Lower lobe of right lung (tissue), 2 donors: ENCODE results near the gene ELP5. TPM values are rescaled to one million over a fixed set of nuclear protein-coding genes. Genes with fewer than 3 reads are reported as not detected.
A peak's percentile ranks its signal among the peaks of the same experiment; 100 is the strongest.

Experiments used
- ATAC-seq, 2 donors: fragments of 200-7000 bp; cut with Tn5 transposase; one replicate each; pipeline ENCODE4 v1.9.1; 2020 to 2022; ENCODE audit warnings: mild to moderate bottlenecking in 2 of 2, moderate library complexity in 2 of 2
- DNase-seq: peaks from one replicate; pipeline ENCODE4 v3.0.0-alpha.2; 2020
- H3K27ac ChIP-seq: fragments of 200-600 bp; one replicate; pipeline ENCODE4 v1.8.0; 2022
- H3K27me3 ChIP-seq: fragments of 200-600 bp; one replicate; pipeline ENCODE4 v1.8.0; 2022; ENCODE audit warnings: low read depth
- H3K36me3 ChIP-seq: fragments of 200-600 bp; one replicate; pipeline ENCODE4 v1.8.0; 2022; ENCODE audit warnings: mild to moderate bottlenecking
- H3K4me1 ChIP-seq: fragments of 200-600 bp; one replicate; pipeline ENCODE4 v1.8.0; 2022
- H3K4me3 ChIP-seq: fragments of 200-600 bp; one replicate; pipeline ENCODE4 v1.8.0; 2022; ENCODE audit warnings: mild to moderate bottlenecking
- H3K9me3 ChIP-seq: fragments of 200-600 bp; one replicate; pipeline ENCODE4 v1.8.0; 2022
- CTCF ChIP-seq: fragments of 200-600 bp; IDR thresholded peaks from one replicate; pipeline ENCODE4 v1.8.0; 2022; ENCODE audit warnings: antibody characterized with exemption, mild to moderate bottlenecking
- intact Hi-C: fragments of 100-400 bp; cut with DNase I; formaldehyde crosslinking; loops from one replicate; pipeline ENCODE4 v1.11.0; 2022
- total RNA-seq: library from RNA; stranded (reverse); fragmentation: NEBNext Ultra II Directional; extraction: Animal tissue kit (Norgen Biotek cat#: 25700); gene quantifications from one replicate; pipeline ENCODE4 v1.2.1, GENCODE V29; 2021
- donor health status: DM: no; HTN: yes; CAD: no; lungs with severe emphysema.

Gene ELP5
- total RNA-seq, 1 donor from 2014 or later, result 33.2 TPM

- Histone ChIP-seq H3K4me3 (no peak overlapping the region), H3K27ac (no peak overlapping the region), H3K4me1 (peaks cover 15% of the 10 kb centered on the region), H3K27me3 (peaks cover 50% of the 10 kb centered on the region), H3K36me3 (no peaks in the 10 kb centered on the region), H3K9me3 (no peaks in the 10 kb centered on the region)
- no peak for ATAC-seq
- intact Hi-C loops, result no loop called here
- no peak for TF ChIP-seq CTCF
- no peak for DNase-seq
These were observed 38.7 kb downstream of the ELP5 start for GRCh38 chr17:7290685-7291084.

- ATAC-seq (no peak), DNase-seq (no peak)
- Histone ChIP-seq H3K4me3 (no peak overlapping the region), H3K27me3 (peaks cover 56% of the 10 kb centered on the region), H3K4me1 (peaks cover 29% of the 10 kb centered on the region), H3K27ac (no peak overlapping the region), H3K36me3 (no peaks in the 10 kb centered on the region), H3K9me3 (no peaks in the 10 kb centered on the region)
- intact Hi-C loops, result no loop called here
- TF ChIP-seq CTCF, result no peak
These were observed 40.2 kb downstream of the ELP5 start for GRCh38 chr17:7292194-7292593.

GRCh38 chr17:7292729-7293128 is 40.7 kb downstream of the ELP5 start:
- intact Hi-C loops, result no loop called here
- no peak for ATAC-seq
- no peak for TF ChIP-seq CTCF
- H3K4me3 ChIP-seq, result no peak overlapping the region
- H3K36me3 ChIP-seq, result no peaks in the 10 kb centered on the region
- no peak for DNase-seq
- no peak overlapping the region for H3K27ac ChIP-seq
- peaks cover 52% of the 10 kb centered on the region for H3K27me3 ChIP-seq
- H3K9me3 ChIP-seq, result no peaks in the 10 kb centered on the region
- peaks cover 29% of the 10 kb centered on the region for H3K4me1 ChIP-seq

GRCh38 chr17:7293159-7293558 is 41.1 kb downstream of the ELP5 start:
- H3K27me3 ChIP-seq, result peaks cover 52% of the 10 kb centered on the region
- H3K4me3 ChIP-seq, result no peak overlapping the region
- TF ChIP-seq CTCF, result no peak
- H3K9me3 ChIP-seq, result no peaks in the 10 kb centered on the region
- DNase-seq, result peak; percentile 38
- no peak overlapping the region for H3K27ac ChIP-seq
- H3K4me1 ChIP-seq, result peaks cover 29% of the 10 kb centered on the region
- ATAC-seq, result no peak
- no peaks in the 10 kb centered on the region for H3K36me3 ChIP-seq
- intact Hi-C loops, result no loop called here

GRCh38 chr17:7293816-7294613 is 42.0 kb downstream of the ELP5 start:
- no peak for TF ChIP-seq CTCF
- ATAC-seq (no peak), DNase-seq (peak; percentile 67)
- H3K9me3 ChIP-seq, result no peaks in the 10 kb centered on the region
- intact Hi-C loops, result no loop called here
- no peak overlapping the region for H3K27ac ChIP-seq
- peak overlapping the region; percentile 47 for H3K4me3 ChIP-seq
- H3K4me1 ChIP-seq, result peaks cover 29% of the 10 kb centered on the region
- peaks cover 49% of the 10 kb centered on the region for H3K27me3 ChIP-seq
- no peaks in the 10 kb centered on the region for H3K36me3 ChIP-seq
